Activated CD4-positive, alpha-beta T cell treated with anti-CD3 and anti-CD28 coated beads, Interleukin-2, Interleukin-4, amounts not matched to agents 100 ng/mL and 50 ng/mL, durations not matched to agents 16 hours and 8 hours (primary cell): ENCODE measurements around the gene PXDC1.
"Not testable (repeated sequence)": the region's sequence is repeated elsewhere in the genome, so short reads cannot be mapped to it uniquely, and the experiment has no call there.

ENCODE experiments used
- DNase-seq: peaks from one replicate; pipeline ENCODE4 v3.0.0-alpha.2; 2020; ENCODE audit warnings: low spot score

Gene PXDC1

GRCh38 chr6:3708540-3708939 lies 43.0 kb downstream of the PXDC1 start:
- no peak for DNase-seq

- DNase-seq: no peak
These were observed 43.6 kb downstream of the PXDC1 start for GRCh38 chr6:3707751-3708412.

- no peak for DNase-seq
These were observed 44.5 kb downstream of the PXDC1 start for GRCh38 chr6:3707024-3707423.

GRCh38 chr6:3706547-3706946 lies 45.0 kb downstream of the PXDC1 start:
- DNase-seq: no peak

GRCh38 chr6:3701631-3702030 lies 49.9 kb downstream of the PXDC1 start:
- no peak for DNase-seq

- no peak for DNase-seq
These were observed 52.3 kb downstream of the PXDC1 start for GRCh38 chr6:3699231-3699630.

- no peak for DNase-seq
These were observed 53.5 kb downstream of the PXDC1 start for GRCh38 chr6:3698021-3698420.

GRCh38 chr6:3697609-3698008 lies 53.9 kb downstream of the PXDC1 start:
- no peak for DNase-seq

- no peak for DNase-seq
These were observed 54.9 kb downstream of the PXDC1 start for GRCh38 chr6:3696525-3697088.

GRCh38 chr6:3695065-3695817 lies 56.3 kb downstream of the PXDC1 start:
- DNase-seq: no peak

- no peak for DNase-seq
These were observed 57.7 kb downstream of the PXDC1 start for GRCh38 chr6:3693831-3694230.

- no peak for DNase-seq
These were observed 61.0 kb downstream of the PXDC1 start for GRCh38 chr6:3690506-3690905.

GRCh38 chr6:3687847-3688246 lies 63.7 kb downstream of the PXDC1 start:
- no peak for DNase-seq

GRCh38 chr6:3683331-3683730 lies 68.2 kb downstream of the PXDC1 start:
- no peak for DNase-seq

- no peak for DNase-seq
These were observed 72.6 kb downstream of the PXDC1 start for GRCh38 chr6:3678946-3679345.

- not testable (repeated sequence) for DNase-seq
These were observed 73.8 kb downstream of the PXDC1 start for GRCh38 chr6:3677751-3678150.

- not testable (repeated sequence) for DNase-seq
These were observed 74.2 kb downstream of the PXDC1 start for GRCh38 chr6:3677351-3677750.
